ENCODE measurements around the gene BARX1. TPM values are rescaled to one million over a fixed set of nuclear protein-coding genes. Genes with fewer than 3 reads are reported as not detected.
"Not testable (repeated sequence)": the region's sequence is repeated elsewhere in the genome, so short reads cannot be mapped to it uniquely, and the experiment has no call there.

BARX1 gene
- total and polyA plus RNA-seq, 2 donors: 0.14 to 0.55 TPM

- WGBS: 24% methylated on average over 2 of the region's 2 CpGs
- Histone ChIP-seq H3K4me1 (ENCODE audit: control insufficient read depth in 2 of 2, insufficient read depth in 2 of 2, low read length in 2 of 2) (no peaks in the 10 kb centered on the region), H3K27ac (ENCODE audit: low read depth in 1 of 2, low read length in 1 of 2) (no peak overlapping the region), H3K4me3 (ENCODE audit: low read length in 2 of 2) (no peak overlapping the region), H3K36me3 (ENCODE audit: control insufficient read depth in 2 of 2, insufficient read depth in 2 of 2, low read length in 1 of 2) (no peaks in the 10 kb centered on the region), H3K9me3 (ENCODE audit: control insufficient read depth in 2 of 2, insufficient read depth in 1 of 2, low read length in 1 of 2) (no peaks in the 10 kb centered on the region), H3K27me3 (ENCODE audit: control insufficient read depth in 2 of 2, insufficient read depth in 1 of 2, low read length in 1 of 2) (no peaks in the 10 kb centered on the region)
- no peak for DNase-seq (ENCODE audit: low read depth in 6 of 9, low spot score in 9 of 9)
Measured at GRCh38 chr9:93984860-93985259, 29.7 kb upstream of the BARX1 start.

DNA sequence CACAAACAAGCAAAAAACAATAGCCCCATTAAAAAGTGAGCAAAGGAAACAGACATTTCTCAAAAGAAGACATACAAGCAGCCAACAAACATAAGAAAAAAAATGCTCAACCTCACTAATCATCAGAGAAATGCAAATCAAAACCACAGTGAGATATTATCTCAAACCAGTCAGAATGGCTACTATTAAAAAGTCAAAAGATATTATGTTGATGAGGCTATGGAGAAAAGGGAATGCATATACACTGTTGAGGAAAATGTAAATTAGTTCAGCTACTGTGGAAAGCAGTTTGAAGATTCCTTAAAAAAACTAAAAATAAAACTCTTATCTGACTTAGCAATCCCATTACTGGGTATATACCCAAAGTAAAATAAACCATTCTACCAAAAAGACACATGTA, 28.7 kb upstream of the BARX1 start:
- Histone ChIP-seq H3K36me3 (ENCODE audit: control insufficient read depth in 2 of 2, insufficient read depth in 2 of 2, low read length in 1 of 2) (no peaks in the 10 kb centered on the region), H3K9me3 (ENCODE audit: control insufficient read depth in 2 of 2, insufficient read depth in 1 of 2, low read length in 1 of 2) (no peaks in the 10 kb centered on the region), H3K27me3 (ENCODE audit: control insufficient read depth in 2 of 2, insufficient read depth in 1 of 2, low read length in 1 of 2) (peaks cover 0 to 5% of the 10 kb centered on the region in 2 donors), H3K4me1 (ENCODE audit: control insufficient read depth in 2 of 2, insufficient read depth in 2 of 2, low read length in 2 of 2) (no peaks in the 10 kb centered on the region), H3K27ac (ENCODE audit: low read depth in 1 of 2, low read length in 1 of 2) (no peak overlapping the region), H3K4me3 (ENCODE audit: low read length in 2 of 2) (no peak overlapping the region)
- DNase-seq (ENCODE audit: low read depth in 6 of 9, low spot score in 9 of 9): no peak

- Histone ChIP-seq H3K27ac (ENCODE audit: low read depth in 1 of 2, low read length in 1 of 2) (no peak overlapping the region), H3K27me3 (ENCODE audit: control insufficient read depth in 2 of 2, insufficient read depth in 1 of 2, low read length in 1 of 2) (peaks cover 0 to 7% of the 10 kb centered on the region in 2 donors), H3K4me3 (ENCODE audit: low read length in 2 of 2) (no peak overlapping the region), H3K4me1 (ENCODE audit: control insufficient read depth in 2 of 2, insufficient read depth in 2 of 2, low read length in 2 of 2) (no peaks in the 10 kb centered on the region), H3K9me3 (ENCODE audit: control insufficient read depth in 2 of 2, insufficient read depth in 1 of 2, low read length in 1 of 2) (no peaks in the 10 kb centered on the region), H3K36me3 (ENCODE audit: control insufficient read depth in 2 of 2, insufficient read depth in 2 of 2, low read length in 1 of 2) (no peaks in the 10 kb centered on the region)
- WGBS: 90% methylated on average over 4 of the region's 4 CpGs
- no peak for DNase-seq (ENCODE audit: low read depth in 6 of 9, low spot score in 9 of 9)
Measured at GRCh38 chr9:93979721-93980120, 24.6 kb upstream of the BARX1 start.

DNA sequence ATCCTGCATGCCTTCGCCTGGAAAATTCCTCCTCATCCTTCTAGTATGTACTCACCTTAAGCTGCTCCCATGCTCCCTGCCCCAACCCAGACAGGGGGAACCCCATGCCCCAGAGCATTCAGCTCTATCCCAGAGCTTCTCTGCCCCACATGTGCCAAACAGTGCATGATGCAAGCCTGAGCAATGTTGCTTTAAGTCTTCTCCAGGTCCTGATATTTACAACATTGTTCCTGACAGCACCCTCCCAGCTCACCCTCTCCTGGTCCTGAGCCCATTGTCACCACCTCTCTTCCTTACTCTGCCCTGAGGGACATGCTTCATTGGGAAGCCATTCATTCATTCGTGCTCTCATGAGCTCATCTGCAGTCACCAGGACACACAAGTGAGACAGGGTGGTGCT, 23.4 kb upstream of the BARX1 start:
- H3K4me1 ChIP-seq (ENCODE audit: control insufficient read depth in 2 of 2, insufficient read depth in 2 of 2, low read length in 2 of 2): no peaks in the 10 kb centered on the region
- no peak overlapping the region for H3K4me3 ChIP-seq (ENCODE audit: low read length in 2 of 2)
- DNase-seq (ENCODE audit: low read depth in 6 of 9, low spot score in 9 of 9): no peak
- WGBS: 97% methylated on average over 2 of the region's 2 CpGs
- H3K27ac ChIP-seq (ENCODE audit: low read depth in 1 of 2, low read length in 1 of 2): no peak overlapping the region
- H3K9me3 ChIP-seq (ENCODE audit: control insufficient read depth in 2 of 2, insufficient read depth in 1 of 2, low read length in 1 of 2): no peaks in the 10 kb centered on the region
- H3K36me3 ChIP-seq (ENCODE audit: control insufficient read depth in 2 of 2, insufficient read depth in 2 of 2, low read length in 1 of 2): no peaks in the 10 kb centered on the region
- peaks cover 0 to 7% of the 10 kb centered on the region in 2 donors for H3K27me3 ChIP-seq (ENCODE audit: control insufficient read depth in 2 of 2, insufficient read depth in 1 of 2, low read length in 1 of 2)

- Histone ChIP-seq H3K27me3 (ENCODE audit: control insufficient read depth in 2 of 2, insufficient read depth in 1 of 2, low read length in 1 of 2) (peaks cover 0 to 7% of the 10 kb centered on the region in 2 donors), H3K36me3 (ENCODE audit: control insufficient read depth in 2 of 2, insufficient read depth in 2 of 2, low read length in 1 of 2) (no peaks in the 10 kb centered on the region), H3K4me1 (ENCODE audit: control insufficient read depth in 2 of 2, insufficient read depth in 2 of 2, low read length in 2 of 2) (no peaks in the 10 kb centered on the region), H3K9me3 (ENCODE audit: control insufficient read depth in 2 of 2, insufficient read depth in 1 of 2, low read length in 1 of 2) (no peaks in the 10 kb centered on the region), H3K4me3 (ENCODE audit: low read length in 2 of 2) (no peak overlapping the region), H3K27ac (ENCODE audit: low read depth in 1 of 2, low read length in 1 of 2) (no peak overlapping the region)
- WGBS: 86% methylated on average over 5 of the region's 5 CpGs
- no peak for DNase-seq (ENCODE audit: low read depth in 6 of 9, low spot score in 9 of 9)
Measured at GRCh38 chr9:93976973-93977372, 21.8 kb upstream of the BARX1 start.

GRCh38 chr9:93976081-93976480, 20.9 kb upstream of the BARX1 start:
- no peak overlapping the region for H3K4me3 ChIP-seq (ENCODE audit: low read length in 2 of 2)
- no peaks in the 10 kb centered on the region for H3K9me3 ChIP-seq (ENCODE audit: control insufficient read depth in 2 of 2, insufficient read depth in 1 of 2, low read length in 1 of 2)
- 95% methylated on average over 3 of the region's 3 CpGs for WGBS
- peaks cover 0 to 7% of the 10 kb centered on the region in 2 donors for H3K27me3 ChIP-seq (ENCODE audit: control insufficient read depth in 2 of 2, insufficient read depth in 1 of 2, low read length in 1 of 2)
- DNase-seq (ENCODE audit: low read depth in 6 of 9, low spot score in 9 of 9): no peak
- no peak overlapping the region for H3K27ac ChIP-seq (ENCODE audit: low read depth in 1 of 2, low read length in 1 of 2)
- no peaks in the 10 kb centered on the region for H3K4me1 ChIP-seq (ENCODE audit: control insufficient read depth in 2 of 2, insufficient read depth in 2 of 2, low read length in 2 of 2)
- H3K36me3 ChIP-seq (ENCODE audit: control insufficient read depth in 2 of 2, insufficient read depth in 2 of 2, low read length in 1 of 2): no peaks in the 10 kb centered on the region

DNA sequence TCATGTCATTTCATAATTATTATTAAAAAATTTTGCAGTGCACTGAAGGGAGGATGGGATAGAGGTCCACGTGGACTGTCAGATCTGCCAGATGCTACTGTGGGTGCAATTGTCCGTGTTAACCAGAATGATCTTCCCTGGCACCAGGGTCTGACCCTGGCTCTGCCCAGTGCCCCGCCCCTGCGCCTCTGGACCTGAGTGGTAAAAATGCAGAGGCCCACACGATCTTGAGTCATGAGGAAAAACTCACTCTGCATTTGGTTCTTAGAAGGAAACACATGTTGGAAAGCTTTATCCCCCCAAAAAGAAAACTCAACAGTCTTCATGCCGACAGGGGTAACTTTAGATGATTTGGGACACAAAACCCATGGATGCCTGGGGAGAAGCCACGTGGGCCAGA, 20.1 kb upstream of the BARX1 start:
- no peak for DNase-seq (ENCODE audit: low read depth in 6 of 9, low spot score in 9 of 9)
- Histone ChIP-seq H3K36me3 (ENCODE audit: control insufficient read depth in 2 of 2, insufficient read depth in 2 of 2, low read length in 1 of 2) (no peaks in the 10 kb centered on the region), H3K9me3 (ENCODE audit: control insufficient read depth in 2 of 2, insufficient read depth in 1 of 2, low read length in 1 of 2) (no peaks in the 10 kb centered on the region), H3K4me1 (ENCODE audit: control insufficient read depth in 2 of 2, insufficient read depth in 2 of 2, low read length in 2 of 2) (no peaks in the 10 kb centered on the region), H3K4me3 (ENCODE audit: low read length in 2 of 2) (no peak overlapping the region), H3K27me3 (ENCODE audit: control insufficient read depth in 2 of 2, insufficient read depth in 1 of 2, low read length in 1 of 2) (peaks cover 0 to 7% of the 10 kb centered on the region in 2 donors), H3K27ac (ENCODE audit: low read depth in 1 of 2, low read length in 1 of 2) (no peak overlapping the region)
- WGBS: 87% methylated on average over 7 of the region's 7 CpGs

DNA sequence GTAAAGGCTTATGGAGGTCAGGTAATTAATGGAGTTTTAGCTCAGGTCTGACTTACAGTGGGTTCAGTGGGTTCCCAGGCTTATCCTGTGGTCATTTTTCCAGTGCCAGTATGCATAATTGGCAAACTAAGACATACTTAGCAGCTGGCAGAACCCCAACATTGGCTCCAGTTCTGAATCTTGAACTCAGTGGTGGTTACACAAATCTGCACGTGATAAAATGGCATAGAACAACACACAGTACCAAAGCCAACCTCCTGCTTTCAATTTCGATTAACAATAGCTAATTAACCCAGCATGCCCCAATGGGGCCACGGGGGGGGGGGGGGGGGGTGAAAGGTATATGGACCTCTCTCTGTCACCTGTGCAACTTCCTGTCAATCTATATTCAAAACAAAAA, 19.0 kb upstream of the BARX1 start:
- H3K9me3 ChIP-seq (ENCODE audit: control insufficient read depth in 2 of 2, insufficient read depth in 1 of 2, low read length in 1 of 2): no peaks in the 10 kb centered on the region
- WGBS: 60% methylated on average over 3 of the region's 3 CpGs
- H3K27me3 ChIP-seq (ENCODE audit: control insufficient read depth in 2 of 2, insufficient read depth in 1 of 2, low read length in 1 of 2): peaks cover 0 to 3% of the 10 kb centered on the region in 2 donors
- H3K4me3 ChIP-seq (ENCODE audit: low read length in 2 of 2): no peak overlapping the region
- DNase-seq (ENCODE audit: low read depth in 6 of 9, low spot score in 9 of 9): no peak
- no peaks in the 10 kb centered on the region for H3K4me1 ChIP-seq (ENCODE audit: control insufficient read depth in 2 of 2, insufficient read depth in 2 of 2, low read length in 2 of 2)
- no peaks in the 10 kb centered on the region for H3K36me3 ChIP-seq (ENCODE audit: control insufficient read depth in 2 of 2, insufficient read depth in 2 of 2, low read length in 1 of 2)
- no peak overlapping the region for H3K27ac ChIP-seq (ENCODE audit: low read depth in 1 of 2, low read length in 1 of 2)

DNA sequence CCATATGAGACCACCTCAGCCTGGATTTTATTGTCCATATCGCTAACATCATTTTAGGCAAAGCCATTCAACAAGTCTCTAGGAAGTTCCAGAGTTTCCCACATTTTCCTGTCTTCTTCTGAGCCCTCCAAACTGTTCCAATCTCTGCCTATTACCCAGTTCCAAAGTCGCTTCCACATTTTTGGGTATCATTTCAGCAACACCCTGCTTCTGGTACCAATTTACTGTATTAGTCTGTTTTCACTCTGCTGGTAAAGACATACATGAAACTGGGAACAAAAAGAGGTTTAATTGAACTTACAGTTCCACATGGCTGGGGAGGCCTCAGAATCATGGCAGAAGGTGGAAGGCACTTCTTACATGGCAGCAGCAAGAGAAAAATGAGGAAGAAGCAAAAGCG, 17.5 kb upstream of the BARX1 start:
- not testable (repeated sequence) for H3K4me1 ChIP-seq (ENCODE audit: control insufficient read depth in 2 of 2, insufficient read depth in 2 of 2, low read length in 2 of 2); DNase-seq (ENCODE audit: low read depth in 6 of 9, low spot score in 9 of 9); H3K9me3 ChIP-seq (ENCODE audit: control insufficient read depth in 2 of 2, insufficient read depth in 1 of 2, low read length in 1 of 2); H3K27ac ChIP-seq (ENCODE audit: low read depth in 1 of 2, low read length in 1 of 2); H3K27me3 ChIP-seq (ENCODE audit: control insufficient read depth in 2 of 2, insufficient read depth in 1 of 2, low read length in 1 of 2); H3K4me3 ChIP-seq (ENCODE audit: low read length in 2 of 2); H3K36me3 ChIP-seq (ENCODE audit: control insufficient read depth in 2 of 2, insufficient read depth in 2 of 2, low read length in 1 of 2)
- WGBS: 94% methylated on average over 3 of the region's 3 CpGs

DNA sequence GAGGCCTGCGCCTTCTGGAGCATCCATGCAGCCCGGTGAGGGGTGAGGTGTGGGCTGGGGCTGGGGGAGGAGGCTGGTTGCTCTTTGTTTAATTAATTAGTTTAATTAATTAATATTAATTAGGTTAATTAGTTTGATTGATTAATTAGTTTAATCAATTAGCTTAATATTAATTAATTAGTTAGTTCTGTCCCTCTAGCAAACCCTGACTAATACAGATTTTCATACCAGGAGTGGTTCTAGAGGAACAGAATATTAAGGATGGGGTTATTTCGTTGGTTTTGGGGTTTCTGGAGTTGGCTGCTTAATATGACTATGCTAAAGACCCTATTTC, 14.1 kb upstream of the BARX1 start:
- DNase-seq (ENCODE audit: low read depth in 6 of 9, low spot score in 9 of 9): no peak
- no peak overlapping the region for H3K4me3 ChIP-seq (ENCODE audit: low read length in 2 of 2)
- WGBS: 93% methylated on average over 3 of the region's 3 CpGs
- no peaks in the 10 kb centered on the region for H3K9me3 ChIP-seq (ENCODE audit: control insufficient read depth in 2 of 2, insufficient read depth in 1 of 2, low read length in 1 of 2)
- no peak overlapping the region for H3K27ac ChIP-seq (ENCODE audit: low read depth in 1 of 2, low read length in 1 of 2)
- peaks cover 0 to 13% of the 10 kb centered on the region in 2 donors for H3K27me3 ChIP-seq (ENCODE audit: control insufficient read depth in 2 of 2, insufficient read depth in 1 of 2, low read length in 1 of 2)
- no peaks in the 10 kb centered on the region for H3K36me3 ChIP-seq (ENCODE audit: control insufficient read depth in 2 of 2, insufficient read depth in 2 of 2, low read length in 1 of 2)
- H3K4me1 ChIP-seq (ENCODE audit: control insufficient read depth in 2 of 2, insufficient read depth in 2 of 2, low read length in 2 of 2): no peaks in the 10 kb centered on the region

Data from thymus (tissue), 11 donors.